OCI-LY7 (cell line): ENCODE results near the gene HEXIM2. TPM values are rescaled to one million over a fixed set of nuclear protein-coding genes. Genes with fewer than 3 reads are reported as not detected.

Experiments
- Bru-seq: library from RNA; stranded (reverse); fragments of 400-500 nt; gene quantifications from one replicate; lab custom pipeline; 2021; lab: Mats Ljungman, UMichigan
- BruChase-seq, 2 experiments: library from RNA; stranded (reverse); fragments of 400-500 nt; gene quantifications; one replicate each; lab custom pipeline; 2021; lab: Mats Ljungman, UMichigan
- BruUV-seq: library from RNA; stranded (reverse); fragments of 400-500 nt; replicated peaks from 2 replicates; lab custom pipeline; 2021; lab: Mats Ljungman, UMichigan
- CTCF ChIA-PET: fragments of 300-600 bp; sonication (Branson Sonifier 250); formaldehyde crosslinking; loops from one replicate; lab custom pipeline; 2022; ENCODE audit warnings: antibody characterized with exemption; ENCODE audit not compliant: unreplicated experiment; lab: Charles Lee
- POLR2A ChIA-PET: fragments of 300-600 bp; sonication (Branson Sonifier 250); formaldehyde crosslinking; loops from one replicate; lab custom pipeline; 2022; ENCODE audit warnings: antibody characterized with exemption; lab: Charles Lee
- DNase-seq: peaks from one replicate; pipeline ENCODE4 v3.0.0-alpha.2; 2015; ENCODE audit warnings: low spot score
- H2AFZ ChIP-seq: fragments of 200-600 bp; sonication (generic), shearing (Covaris generic); 2 replicates; pipeline ENCODE4 v1.6.1; 2014; ENCODE audit warnings: mild to moderate bottlenecking, antibody characterized with exemption, low read length, moderate library complexity
- H3K27ac ChIP-seq: fragments of 200-600 bp; sonication (generic); 2 replicates; pipeline ENCODE4 v1.5.1; 2014; ENCODE audit warnings: mixed run types, low read depth, mild to moderate bottlenecking, moderate library complexity, low read length, inconsistent platforms; ENCODE audit not compliant: poor library complexity, severe bottlenecking
- H3K36me3 ChIP-seq: fragments of 200-600 bp; sonication (generic); 2 replicates; pipeline ENCODE4 v1.6.1; 2014; ENCODE audit warnings: mild to moderate bottlenecking, antibody characterized with exemption, low read length, moderate library complexity, mixed read lengths; ENCODE audit not compliant: insufficient read depth
- H3K4me1 ChIP-seq: fragments of 200-600 bp; sonication (generic); 2 replicates; pipeline ENCODE4 v1.5.1; 2014; ENCODE audit warnings: mild to moderate bottlenecking, low read length; ENCODE audit not compliant: insufficient read depth, poor library complexity, severe bottlenecking
- H3K4me2 ChIP-seq: fragments of 200-600 bp; sonication (generic); 2 replicates; pipeline ENCODE4 v1.6.1; 2014; ENCODE audit warnings: mild to moderate bottlenecking, low read length
- H3K4me3 ChIP-seq: fragments of 200-600 bp; sonication (generic); 2 replicates; pipeline ENCODE4 v1.5.1; 2014; ENCODE audit warnings: mild to moderate bottlenecking, low read depth, low read length; ENCODE audit not compliant: poor library complexity, severe bottlenecking
- H3K79me2 ChIP-seq: fragments of 200-600 bp; sonication (generic); 2 replicates; pipeline ENCODE4 v1.6.1; 2016; ENCODE audit warnings: low read depth, mild to moderate bottlenecking, low read length, moderate library complexity, mixed read lengths; ENCODE audit not compliant: insufficient read depth
- H3K9me2 ChIP-seq: fragments of 200-600 bp; sonication (generic); 2 replicates; pipeline ENCODE4 v1.6.1; 2016; ENCODE audit warnings: mild to moderate bottlenecking, low read length, mixed read lengths; ENCODE audit not compliant: insufficient read depth
- H3K9me3 ChIP-seq: fragments of 200-600 bp; sonication (generic); 2 replicates; pipeline ENCODE4 v1.6.1; 2014; ENCODE audit warnings: mild to moderate bottlenecking, mixed run types, low read length, mixed read lengths
- H4K20me1 ChIP-seq: fragments of 200-600 bp; sonication (generic); 2 replicates; pipeline ENCODE4 v1.6.1; 2014; ENCODE audit warnings: mild to moderate bottlenecking, antibody characterized with exemption, low read length, moderate library complexity, mixed read lengths; ENCODE audit not compliant: insufficient read depth
- CTCF ChIP-seq: fragments of 200-600 bp; sonication (generic); conservative IDR thresholded peaks from 2 replicates; pipeline ENCODE4 v1.5.1; 2014; ENCODE audit warnings: mild to moderate bottlenecking, antibody characterized with exemption, low read length, moderate library complexity, mixed read lengths
- EZH2phosphoT487 ChIP-seq: fragments of 200-600 bp; sonication (generic); IDR thresholded peaks from 2 replicates; pipeline ENCODE4 v1.6.1; 2018; ENCODE audit warnings: low read depth, borderline replicate concordance, mild to moderate bottlenecking, mixed run types, antibody characterized with exemption, low read length, moderate library complexity, mixed read lengths
- intact Hi-C: fragments of 100-400 bp; cut with micrococcal nuclease; formaldehyde crosslinking; loops from one replicate; pipeline ENCODE4 v1.10.0; 2022; ENCODE audit not compliant: unreplicated experiment
- long read RNA-seq: library from polyadenylated mRNA; stranded (forward); transcript quantifications from one replicate; pipeline ENCODE4 v2.0.0, GENCODE V29; 2022
- total RNA-seq, 2 experiments: library from RNA; depleted of rRNA in 1 of 2; stranded (reverse); fragments of >200 nt in 1 of 2; shearing (Covaris generic) in 1 of 2; gene quantifications; 2 replicates each; pipeline ENCODE4 v1.2.3, GENCODE V29; 2014 to 2022

Gene HEXIM2
- total RNA-seq (2014; rRNA removed; shearing (Covaris generic)) (8.6 and 9.3 TPM in 2 replicates), total RNA-seq (2022) (9.7 and 11.1 TPM in 2 replicates), Bru-seq, nascent RNA (percentile 42 among the genes with signal in this experiment), BruChase-seq, experiment 1, labeled RNA remaining after a 6-hour chase (percentile 42 among the genes with signal in this experiment), BruChase-seq, experiment 2, labeled RNA remaining after a 2-hour chase (percentile 41 among the genes with signal in this experiment)
- long read RNA-seq, partial matches to known transcripts = 4 of 16 reads
- long read RNA-seq, other reads (novel, unspliced or antisense) = 3 of 16 reads

- H3K9me3 ChIP-seq = no peaks in the 10 kb centered on the region
- POLR2A ChIA-PET = interaction anchor here (0.7 to 1.6 kb wide), 7 partner anchors 11 to 29 kb away, joined by 3 to 17 read pairs (median 3); partner anchors contain the start of genes ACBD4 and HEXIM1
- H3K4me1 ChIP-seq = peaks cover 22% of the 10 kb centered on the region
- no peaks in the 10 kb centered on the region; the same call in 1 of the 2 replicates for H4K20me1 ChIP-seq
- intact Hi-C loops = loop anchor here (1.0 kb wide), 2 partner anchors 14 to 26 kb away; partner anchors contain the start of gene ACBD4
- TF ChIP-seq CTCF = no peak
- no peak for TF ChIP-seq EZH2phosphoT487
- TSS peak; percentile 55 for BruUV-seq
- peaks cover 14% of the 10 kb centered on the region; the same call in 1 of the 2 replicates for H3K79me2 ChIP-seq
- H2AFZ ChIP-seq = peak within 1 kb of the TSS; percentile 25; the same call in 1 of the 2 replicates
- peak; percentile 100 for DNase-seq
- H3K4me3 ChIP-seq = peak within 1 kb of the TSS; percentile 96
- peaks cover 13% of the 10 kb centered on the region for H3K36me3 ChIP-seq
- peak within 1 kb of the TSS; percentile 70 for H3K27ac ChIP-seq
- CTCF ChIA-PET = interaction anchor here (1.0 to 1.8 kb wide), 2 partner anchors 10 to 12 kb away, joined by 4 read pairs; no protein-coding TSS in a partner anchor
- H3K4me2 ChIP-seq = peak within 1 kb of the TSS; percentile 84
- no peaks in the 10 kb centered on the region for H3K9me2 ChIP-seq
These were observed at the start of gene HEXIM2 for GRCh38 chr17:45161288-45162024. Gene HEXIM2 (plus strand): TSS chr17:45161875. CDS start chr17:45162794, 919 bp downstream.

- DNase-seq = no peak
- CTCF ChIA-PET = no interaction called here
- TF ChIP-seq CTCF = no peak
- TF ChIP-seq EZH2phosphoT487 = no peak
- Histone ChIP-seq H2AFZ (no peak overlapping the region), H4K20me1 (no peaks in the 10 kb centered on the region), H3K4me2 (no peak overlapping the region), H3K9me2 (no peaks in the 10 kb centered on the region), H3K79me2 (no peaks in the 10 kb centered on the region), H3K27ac (no peak overlapping the region), H3K36me3 (peaks cover 15% of the 10 kb centered on the region), H3K4me3 (no peak overlapping the region), H3K4me1 (peaks cover 13% of the 10 kb centered on the region), H3K9me3 (no peaks in the 10 kb centered on the region)
- no TSS peak for BruUV-seq
- intact Hi-C loops = no loop called here
- POLR2A ChIA-PET = interaction anchor here (0.6 kb wide), 1 partner anchor 114 kb away, joined by 3 read pairs; no protein-coding TSS in a partner anchor
These were observed 48.9 kb upstream of the HEXIM2 start for GRCh38 chr17:45112559-45113423.
